GM10248 (cell line): ENCODE data around the gene ELFN1.

Source experiments
- CTCF ChIA-PET: fragments of 300-600 bp; sonication (Branson Sonifier 250); formaldehyde crosslinking; extraction: SDS; loops from one replicate; lab custom pipeline; 2021; ENCODE audit warnings: antibody characterized with exemption; lab: Yijun Ruan, JAX
- POLR2A ChIA-PET: fragments of 350-650 bp; sonication (Branson Sonifier 250); formaldehyde crosslinking; extraction: SDS; loops from one replicate; lab custom pipeline; 2020; ENCODE audit warnings: antibody characterized with exemption; lab: Yijun Ruan, JAX
- DNase-seq: peaks from one replicate; pipeline ENCODE4 v3.0.0; 2012; ENCODE audit errors: extremely low spot score
- CTCF ChIP-seq: IDR thresholded peaks from 2 replicates; pipeline ENCODE4 v1.5.1; 2012; ENCODE audit warnings: mild to moderate bottlenecking, low read depth; ENCODE audit errors: extremely low read depth, missing control alignments, control extremely low read depth

ELFN1 gene

DNA sequence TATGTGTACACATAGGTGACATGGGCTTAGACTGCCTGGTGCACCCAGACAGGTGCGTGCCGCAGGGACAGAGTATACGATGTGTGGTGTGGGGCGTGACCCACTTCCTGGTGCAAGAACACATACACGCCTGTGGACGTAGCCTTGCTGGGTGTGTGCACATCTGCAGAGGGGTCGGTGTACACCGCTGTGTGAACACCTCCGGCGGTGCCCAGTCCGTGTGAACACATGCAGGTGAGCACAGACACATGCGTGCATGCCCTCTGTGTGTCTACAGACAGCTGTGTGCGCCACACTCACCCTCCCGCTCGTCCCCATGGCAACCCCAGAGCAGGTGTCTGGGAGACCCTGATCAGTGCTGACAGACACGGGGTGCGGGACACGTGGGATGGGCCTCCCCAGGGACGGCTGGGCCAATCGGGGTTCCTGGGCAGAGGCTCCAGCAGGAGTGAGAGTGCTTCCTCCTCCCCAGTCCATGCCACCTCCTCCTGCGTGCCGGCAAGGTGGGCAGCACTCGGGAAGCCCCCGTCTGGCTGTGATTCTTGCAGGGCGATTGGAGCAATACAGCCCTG, 23.4 kb downstream of the ELFN1 start:
- ChIA-PET POLR2A (no interaction called here), CTCF (no interaction called here)
- no peak for DNase-seq
- TF ChIP-seq CTCF, result no peak

- DNase-seq, result no peak
- POLR2A ChIA-PET, result no interaction called here
- TF ChIP-seq CTCF, result no peak
- CTCF ChIA-PET, result no interaction called here
These were observed 24.0 kb downstream of the ELFN1 start for GRCh38 chr7:1693991-1694524.

- ChIA-PET CTCF (no interaction called here), POLR2A (no interaction called here)
- DNase-seq, result no peak
- TF ChIP-seq CTCF, result no peak
These were observed 24.8 kb downstream of the ELFN1 start for GRCh38 chr7:1694611-1695511.

DNA sequence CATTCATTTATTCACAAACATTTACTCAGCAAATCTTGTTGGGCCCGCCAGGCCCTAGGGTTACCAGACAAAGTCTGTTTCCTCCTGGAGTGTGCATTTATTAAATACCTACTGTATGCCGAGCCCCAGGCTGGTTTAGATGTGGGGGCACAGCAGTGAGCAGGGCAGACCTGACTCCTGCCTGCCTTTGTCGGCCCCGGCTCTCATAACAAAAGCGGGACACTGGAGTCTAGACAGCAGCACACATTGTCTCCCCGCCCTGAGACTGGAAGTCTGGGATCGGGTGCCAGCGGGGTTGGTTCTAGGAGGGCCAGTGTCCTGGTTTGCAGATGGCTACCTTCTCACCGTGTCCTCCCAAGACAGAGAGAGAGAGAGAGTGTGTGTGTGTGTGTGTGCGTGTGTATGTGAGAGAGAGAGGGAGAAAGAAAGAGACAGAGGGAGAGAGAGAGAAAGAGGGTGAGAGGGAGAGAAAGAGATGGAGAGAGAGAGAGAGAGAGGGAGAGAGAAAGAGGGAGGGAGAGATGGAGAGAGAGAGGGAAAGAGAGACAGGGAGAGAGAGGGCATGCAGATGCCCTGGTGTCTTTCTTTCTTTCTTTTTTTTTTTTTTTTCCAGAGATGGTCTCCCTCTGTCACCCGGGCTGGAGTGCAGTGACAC, 25.9 kb downstream of the ELFN1 start:
- DNase-seq, result no peak
- ChIA-PET CTCF (no interaction called here), POLR2A (no interaction called here)
- TF ChIP-seq CTCF, result no peak

DNA sequence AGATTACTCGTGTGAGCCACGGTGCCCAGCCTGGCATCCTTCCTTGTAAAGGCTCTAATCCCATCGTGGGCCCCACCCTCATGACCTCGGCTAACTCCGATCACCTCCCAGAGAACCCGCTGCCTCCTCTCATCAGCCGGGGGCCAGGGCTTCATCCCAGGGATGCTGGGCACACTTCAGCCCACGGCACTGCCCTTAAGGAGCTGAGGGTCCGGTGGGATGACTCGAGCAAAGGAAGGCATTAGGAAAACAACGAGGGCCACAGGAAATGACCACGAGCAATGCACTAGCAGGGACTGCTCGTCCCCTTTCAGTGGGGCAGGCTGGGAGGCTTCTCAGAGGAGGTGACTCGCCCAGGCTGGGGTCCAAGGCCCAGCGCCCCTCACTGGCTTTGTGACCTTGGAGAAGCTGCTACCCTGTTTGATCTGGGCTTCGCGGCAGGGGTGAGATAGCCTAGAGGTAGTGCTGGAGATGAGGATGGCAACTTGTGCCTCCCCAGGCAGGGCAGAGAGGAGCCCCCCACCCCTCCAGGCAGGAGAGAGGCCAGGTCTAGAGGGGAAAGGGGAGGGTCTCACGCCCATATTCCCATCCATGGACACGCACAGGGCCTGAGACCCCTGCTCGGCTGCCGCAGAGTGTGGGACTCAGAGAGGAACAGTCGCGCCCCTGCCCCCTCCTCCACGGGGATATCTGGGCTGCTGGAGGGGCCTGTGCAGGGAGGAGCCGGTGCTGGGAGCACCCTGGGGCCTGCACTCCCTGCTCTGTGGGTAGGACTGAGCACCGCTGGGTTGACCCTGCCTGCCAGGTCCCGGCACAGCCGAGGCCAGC, 26.8 kb downstream of the ELFN1 start:
- no peak for TF ChIP-seq CTCF
- no peak for DNase-seq
- ChIA-PET POLR2A (no interaction called here), CTCF (no interaction called here)
